Measurements from ENCODE around the gene RCSD1. TPM values are rescaled to one million over a fixed set of nuclear protein-coding genes. Genes with fewer than 3 reads are reported as not detected.

The RCSD1 gene
- total and polyA plus RNA-seq, 2 of the 13 experiments (the other 11 are each of a cell fraction or from before 2014, with no cell fraction given): not detected

GRCh38 chr1:167714439-167715156 lies 84.6 kb downstream of the RCSD1 start (continued):
- TF ChIP-seq ZNF512B (CRISPR knock-in tag; IDR thresholded peaks at IDR 0.05; ENCODE audit: borderline replicate concordance) (no peak), FOXK2 (IDR thresholded peaks at IDR 0.05) (no peak), ZNF205 (CRISPR knock-in tag; IDR thresholded peaks at IDR 0.05) (peak; percentile 24; the same call in 1 of the 2 replicates), RXRB (CRISPR knock-in tag; IDR thresholded peaks at IDR 0.05; ENCODE audit: borderline replicate concordance) (peak; percentile 62; the same call in 1 of the 2 replicates), PTBP1 (IDR thresholded peaks at IDR 0.05; ENCODE audit: low read depth, low read length, poor library complexity, severe bottlenecking) (no peak), GPBP1L1 (CRISPR knock-in tag; IDR thresholded peaks at IDR 0.05) (no peak), EP300 (IDR thresholded peaks at IDR 0.05; ENCODE audit: low read depth in 2 of 2, low read length in 2 of 2) (no peak), EP300 (CRISPR knock-in tag; IDR thresholded peaks at IDR 0.05; ENCODE audit: borderline replicate concordance) (no peak), TP53 (CRISPR knock-in tag; conservative IDR thresholded peaks at IDR 0.05) (0 out of 2 replicates have a peak, but pooled peaks have one; percentile 28), POLR2G (IDR thresholded peaks at IDR 0.05; ENCODE audit: low read depth, low read length) (peak; percentile 64), SRSF9 (IDR thresholded peaks at IDR 0.05; ENCODE audit: borderline replicate concordance, insufficient read depth, low read depth, low read length, poor library complexity, severe bottlenecking) (no peak), REXO4 (CRISPR knock-in tag; IDR thresholded peaks at IDR 0.05; ENCODE audit: borderline replicate concordance) (no peak), RBAK (CRISPR knock-in tag; IDR thresholded peaks at IDR 0.05) (peak; percentile 55; the same call in 1 of the 2 replicates), HOXA5 (CRISPR knock-in tag; IDR thresholded peaks at IDR 0.05) (peak; percentile 4; the same call in 1 of the 2 replicates), STAT6 (CRISPR knock-in tag; IDR thresholded peaks at IDR 0.05; ENCODE audit: borderline replicate concordance) (no peak), ZBTB39 (CRISPR knock-in tag; IDR thresholded peaks at IDR 0.05) (peak; percentile 66), SOX13 (IDR thresholded peaks at IDR 0.05) (peak; percentile 61; the same call in 1 of the 2 replicates), SOX13 (CRISPR knock-in tag; conservative IDR thresholded peaks at IDR 0.05 in 1 of 2, IDR thresholded peaks at IDR 0.05 in 1 of 2) (0 out of 4 replicates have a peak, but pooled peaks of 1 of the 2 experiments have one; percentile 15), HCFC1 (IDR thresholded peaks at IDR 0.05; ENCODE audit: low read depth, low read length) (no peak), ZNF7 (CRISPR knock-in tag; IDR thresholded peaks at IDR 0.05) (0 out of 2 replicates have a peak, but pooled peaks have one; percentile 35)
